ENCODE measurements around the gene COL18A1.

DNA sequence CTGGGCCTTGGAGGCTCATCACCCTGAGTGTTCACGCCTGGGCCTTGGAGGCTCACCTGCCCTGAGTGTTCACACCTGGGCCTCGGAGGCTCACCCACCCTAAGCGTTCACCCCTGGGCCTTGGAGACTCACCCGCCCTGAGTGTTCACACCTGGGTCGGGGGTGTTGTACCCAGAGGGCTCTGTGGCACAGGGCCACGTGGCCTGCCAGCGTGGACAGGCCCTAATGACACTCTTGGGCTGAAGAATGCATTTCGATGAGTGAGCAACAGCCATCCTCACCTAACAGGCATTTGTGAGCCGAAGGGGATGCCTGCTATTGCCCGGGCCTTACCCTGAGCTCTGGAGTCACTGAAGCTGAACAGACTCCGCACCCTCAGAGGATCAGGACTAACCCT lies 119.8 kb downstream of the COL18A1 start:
- TF ChIP-seq USF2 (CRISPR knock-in tag; IDR thresholded peaks at IDR 0.05) = no peak
- TF ChIP-seq, protein P1, sequence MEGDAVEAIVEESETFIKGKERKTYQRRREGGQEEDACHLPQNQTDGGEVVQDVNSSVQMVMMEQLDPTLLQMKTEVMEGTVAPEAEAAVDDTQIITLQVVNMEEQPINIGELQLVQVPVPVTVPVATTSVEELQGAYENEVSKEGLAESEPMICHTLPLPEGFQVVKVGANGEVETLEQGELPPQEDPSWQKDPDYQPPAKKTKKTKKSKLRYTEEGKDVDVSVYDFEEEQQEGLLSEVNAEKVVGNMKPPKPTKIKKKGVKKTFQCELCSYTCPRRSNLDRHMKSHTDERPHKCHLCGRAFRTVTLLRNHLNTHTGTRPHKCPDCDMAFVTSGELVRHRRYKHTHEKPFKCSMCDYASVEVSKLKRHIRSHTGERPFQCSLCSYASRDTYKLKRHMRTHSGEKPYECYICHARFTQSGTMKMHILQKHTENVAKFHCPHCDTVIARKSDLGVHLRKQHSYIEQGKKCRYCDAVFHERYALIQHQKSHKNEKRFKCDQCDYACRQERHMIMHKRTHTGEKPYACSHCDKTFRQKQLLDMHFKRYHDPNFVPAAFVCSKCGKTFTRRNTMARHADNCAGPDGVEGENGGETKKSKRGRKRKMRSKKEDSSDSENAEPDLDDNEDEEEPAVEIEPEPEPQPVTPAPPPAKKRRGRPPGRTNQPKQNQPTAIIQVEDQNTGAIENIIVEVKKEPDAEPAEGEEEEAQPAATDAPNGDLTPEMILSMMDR (IDR thresholded peaks at IDR 0.05 in 2 of 3, conservative IDR thresholded peaks at IDR 0.05 in 1 of 3; ENCODE audit: insufficient read depth in 2 of 3, low read depth in 1 of 3, low read length in 3 of 3) = no peak
- TF ChIP-seq ZNF12 (CRISPR knock-in tag; IDR thresholded peaks at IDR 0.05) = no peak
- TF ChIP-seq EZH2 (IDR thresholded peaks at IDR 0.05; ENCODE audit: borderline replicate concordance, low read depth, low read length) = no peak
- no peak for TF ChIP-seq PCBP2 (IDR thresholded peaks at IDR 0.05; ENCODE audit: low read depth, low read length, poor library complexity, severe bottlenecking)
- no peak for TF ChIP-seq ETV6 (IDR thresholded peaks at IDR 0.05; ENCODE audit: borderline replicate concordance in 1 of 2, low read depth in 2 of 2, low read length in 1 of 2)
- no peak for TF ChIP-seq ETV6 (CRISPR knock-in tag; IDR thresholded peaks at IDR 0.05; ENCODE audit: borderline replicate concordance)
- no peak for TF ChIP-seq SIN3B (IDR thresholded peaks at IDR 0.05; ENCODE audit: low read depth)
- TF ChIP-seq ZNF785 (CRISPR knock-in tag; IDR thresholded peaks at IDR 0.05) = no peak
- TF ChIP-seq FOXA1 (IDR thresholded peaks at IDR 0.05; ENCODE audit: borderline replicate concordance) = no peak
- TF ChIP-seq SP1 (CRISPR knock-in tag; IDR thresholded peaks at IDR 0.05) = no peak
- no peak for TF ChIP-seq MYC (IDR thresholded peaks at IDR 0.05; ENCODE audit: low read depth, low read length)
- TF ChIP-seq MYC (CRISPR knock-in tag; IDR thresholded peaks at IDR 0.05; ENCODE audit: borderline replicate concordance, low read depth) = no peak
- no peak for TF ChIP-seq NCOA2 (IDR thresholded peaks at IDR 0.05; ENCODE audit: partially characterized antibody in 2 of 2)
- TF ChIP-seq PATZ1 (CRISPR knock-in tag; IDR thresholded peaks at IDR 0.05; ENCODE audit: borderline replicate concordance) = no peak
